ENCODE data around the gene GNL1. TPM values are rescaled to one million over a fixed set of nuclear protein-coding genes. Genes with fewer than 3 reads are reported as not detected.
A peak's percentile ranks its signal among the peaks of the same experiment; 100 is the strongest.

Gene GNL1
- total and polyA plus RNA-seq, 4 donors = 41.0 to 68.5 (median 54.6) TPM

GRCh38 chr6:30511169-30511546 is 45.1 kb downstream of the GNL1 start:
- Histone ChIP-seq H3K9me3 (ENCODE audit: control insufficient read depth in 4 of 4, insufficient read depth in 3 of 4, low read length in 3 of 4) (no peaks in the 10 kb centered on the region), H3K4me1 (ENCODE audit: control insufficient read depth in 5 of 5, insufficient read depth in 5 of 5, low read length in 5 of 5) (no peaks in the 10 kb centered on the region), H3K27me3 (ENCODE audit: control insufficient read depth in 3 of 3, insufficient read depth in 3 of 3, low read length in 2 of 3) (peaks cover 0 to 14% (median 0%) of the 10 kb centered on the region in 3 donors), H3K36me3 (ENCODE audit: control insufficient read depth in 4 of 4, insufficient read depth in 4 of 4, low read length in 4 of 4) (no peaks in the 10 kb centered on the region), H3K4me3 (no peak overlapping the region), H3K9ac (ENCODE audit: insufficient read depth in 1 of 2, low read length in 2 of 2) (no peak overlapping the region), H3K27ac (ENCODE audit: low read depth in 1 of 2, low read length in 1 of 2) (no peak overlapping the region)
- ATAC-seq (ENCODE audit: insufficient read depth, low FRiP score) = no peak
- WGBS, 2 donors = 50 to 67% methylated on average over 5 of the region's 5 CpGs
- no peak for TF ChIP-seq CTCF (IDR thresholded peaks at IDR 0.05; ENCODE audit: control extremely low read depth, extremely low read depth)
- DNase-seq = no peak

- Histone ChIP-seq H3K9ac (ENCODE audit: insufficient read depth in 1 of 2, low read length in 2 of 2) (no peak overlapping the region), H3K36me3 (ENCODE audit: control insufficient read depth in 4 of 4, insufficient read depth in 4 of 4, low read length in 4 of 4) (no peaks in the 10 kb centered on the region), H3K4me1 (ENCODE audit: control insufficient read depth in 5 of 5, insufficient read depth in 5 of 5, low read length in 5 of 5) (no peaks in the 10 kb centered on the region), H3K27ac (ENCODE audit: low read depth in 1 of 2, low read length in 1 of 2) (no peak overlapping the region), H3K27me3 (ENCODE audit: control insufficient read depth in 3 of 3, insufficient read depth in 3 of 3, low read length in 2 of 3) (peaks cover 0 to 14% (median 0%) of the 10 kb centered on the region in 3 donors), H3K4me3 (no peak overlapping the region), H3K9me3 (ENCODE audit: control insufficient read depth in 4 of 4, insufficient read depth in 3 of 4, low read length in 3 of 4) (no peaks in the 10 kb centered on the region)
- no peak for ATAC-seq (ENCODE audit: insufficient read depth, low FRiP score)
- no peak for DNase-seq
- no peak for TF ChIP-seq CTCF (IDR thresholded peaks at IDR 0.05; ENCODE audit: control extremely low read depth, extremely low read depth)
- 86 to 87% methylated on average over 10 of the region's 10 CpGs for WGBS, 2 donors
Observed at GRCh38 chr6:30510419-30511168, 45.7 kb downstream of the GNL1 start.

GRCh38 chr6:30508890-30509736 is 47.2 kb downstream of the GNL1 start:
- Histone ChIP-seq H3K9ac (ENCODE audit: insufficient read depth in 1 of 2, low read length in 2 of 2) (no peak overlapping the region), H3K27ac (ENCODE audit: low read depth in 1 of 2, low read length in 1 of 2) (peak overlapping the region in 1 of 2 donors; percentile 45), H3K9me3 (ENCODE audit: control insufficient read depth in 4 of 4, insufficient read depth in 3 of 4, low read length in 3 of 4) (no peaks in the 10 kb centered on the region), H3K4me3 (no peak overlapping the region), H3K27me3 (ENCODE audit: control insufficient read depth in 3 of 3, insufficient read depth in 3 of 3, low read length in 2 of 3) (peaks cover 0 to 14% (median 0%) of the 10 kb centered on the region in 3 donors), H3K4me1 (ENCODE audit: control insufficient read depth in 5 of 5, insufficient read depth in 5 of 5, low read length in 5 of 5) (no peaks in the 10 kb centered on the region), H3K36me3 (ENCODE audit: control insufficient read depth in 4 of 4, insufficient read depth in 4 of 4, low read length in 4 of 4) (no peaks in the 10 kb centered on the region)
- DNase-seq (no peak), ATAC-seq (ENCODE audit: insufficient read depth, low FRiP score) (no peak)
- WGBS, 2 donors = 15 to 25% methylated on average over 5 of the region's 5 CpGs
- no peak for TF ChIP-seq CTCF (IDR thresholded peaks at IDR 0.05; ENCODE audit: control extremely low read depth, extremely low read depth)
